ENCODE measurements around the gene GPC3.

The GPC3 gene

DNA sequence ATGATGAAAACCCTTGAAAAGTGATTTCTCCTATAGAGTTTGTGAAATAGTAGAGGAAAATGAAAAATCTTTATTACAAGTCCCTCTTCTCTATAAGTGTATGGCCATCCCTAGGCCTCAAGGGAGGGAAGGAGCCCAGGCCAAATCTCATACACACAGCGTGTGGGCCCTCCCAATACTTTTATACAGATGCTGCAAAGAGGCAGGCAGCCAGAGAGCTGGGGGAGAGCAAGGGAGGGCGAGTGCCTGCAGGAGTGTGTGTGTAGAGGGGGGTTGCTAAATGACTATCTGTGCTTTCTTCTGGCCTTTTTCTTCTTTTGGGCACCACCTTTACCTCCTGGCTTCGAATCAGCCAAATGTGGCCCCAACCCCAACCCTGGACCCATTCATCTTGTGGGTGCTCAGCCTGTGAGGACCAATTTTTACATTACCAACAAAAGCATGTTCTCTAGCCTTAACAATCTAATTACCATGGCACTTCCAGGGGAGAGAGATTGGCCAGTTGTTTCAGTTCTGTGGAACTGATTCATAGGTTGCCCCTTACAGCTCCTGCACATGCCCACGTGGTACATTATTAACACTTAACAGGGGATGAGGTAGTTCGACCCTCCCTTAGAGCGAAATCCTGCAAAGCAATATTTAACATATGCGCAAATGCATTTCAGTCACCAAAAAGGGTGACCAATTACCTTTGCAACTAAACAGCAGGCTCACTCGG is 2.0 kb downstream of the GPC3 start:
- no peak overlapping the region for H3K9ac ChIP-seq (ENCODE audit: low read depth, low read length, poor library complexity)
- no peak overlapping the region for H2BK120ac ChIP-seq (ENCODE audit: low read depth, low read length)
- H3K4me1 ChIP-seq (ENCODE audit: control insufficient read depth in 2 of 2, insufficient read depth in 1 of 2, low read depth in 1 of 2, low read length in 2 of 2): peaks cover 4 to 11% of the 10 kb centered on the region in 2 donors
- H3K9me3 ChIP-seq (replicated peaks in 1 of 2; ENCODE audit: control insufficient read depth in 2 of 2, insufficient read depth in 1 of 2, low read depth in 1 of 2, low read length in 2 of 2): no peaks in the 10 kb centered on the region
- no peak overlapping the region for H3K4ac ChIP-seq (ENCODE audit: low read length)
- H3K14ac ChIP-seq (ENCODE audit: low read length): no peak overlapping the region
- no peak overlapping the region for H2AK5ac ChIP-seq (ENCODE audit: low read depth, low read length)
- no peak overlapping the region for H2BK12ac ChIP-seq (ENCODE audit: low read length)
- no peak overlapping the region for H4K8ac ChIP-seq (ENCODE audit: low read depth, low read length)
- no peak overlapping the region for H3K18ac ChIP-seq (ENCODE audit: low read length)
- no peak overlapping the region for H2BK5ac ChIP-seq (ENCODE audit: low read length)
- no peaks in the 10 kb centered on the region for H3K36me3 ChIP-seq (replicated peaks in 1 of 2; ENCODE audit: control insufficient read depth in 2 of 2, insufficient read depth in 2 of 2, low read length in 2 of 2)
- DNase-seq (ENCODE audit: low spot score): no peak
- no peak overlapping the region for H4K91ac ChIP-seq (ENCODE audit: low read depth, low read length, poor library complexity)
- peaks cover 0 to 35% (median 0%) of the 10 kb centered on the region in 3 experiments for H3K27me3 ChIP-seq (ENCODE audit: control insufficient read depth in 3 of 3, insufficient read depth in 3 of 3, low read depth in 1 of 3, low read length in 3 of 3)
- H2AFZ ChIP-seq (ENCODE audit: low read length): peak overlapping the region; percentile 76
- no CpG with 5 or more reads among the region's 8 CpGs for WGBS, 2 donors (ENCODE audit: extremely low coverage in 2 of 2, insufficient read length in 2 of 2, insufficient replicate concordance in 1 of 2)
- H3K4me2 ChIP-seq (ENCODE audit: insufficient read depth, low read length, poor library complexity, severe bottlenecking): peak overlapping the region; percentile 71
- H3K4me3 ChIP-seq (ENCODE audit: low read length in 2 of 2): peak overlapping the region in 1 of 2 donors; percentile 99
- peaks cover 6% of the 10 kb centered on the region for H3K79me1 ChIP-seq (ENCODE audit: low read depth, low read length)
- H2BK15ac ChIP-seq (ENCODE audit: low read length): no peak overlapping the region
- H3K27ac ChIP-seq (replicated peaks; ENCODE audit: low read length): peak overlapping the region; percentile 68
- H3K23ac ChIP-seq (ENCODE audit: low read depth, low read length, poor library complexity): no peak overlapping the region

DNA sequence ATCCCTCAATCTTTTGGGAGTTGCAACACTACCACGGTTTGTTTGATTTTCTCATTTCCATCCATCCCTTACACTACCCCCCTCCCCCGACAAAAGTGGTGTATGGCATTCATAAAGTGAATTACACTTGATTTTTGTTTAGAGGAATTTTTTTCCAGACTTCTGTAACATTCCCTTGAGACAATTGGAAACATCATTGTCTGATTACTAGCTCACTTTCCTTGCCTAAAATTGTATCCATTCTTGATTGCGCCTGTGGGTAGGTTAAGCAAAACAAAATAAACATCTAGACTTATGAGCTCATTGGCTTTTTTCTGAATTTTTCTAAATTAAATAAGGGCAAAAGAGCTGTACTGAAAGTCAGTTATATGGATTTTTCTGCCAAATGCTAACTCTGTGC is 3.5 kb downstream of the GPC3 start:
- Histone ChIP-seq H3K4me1 (ENCODE audit: control insufficient read depth in 2 of 2, insufficient read depth in 1 of 2, low read depth in 1 of 2, low read length in 2 of 2) (peaks cover 4 to 9% of the 10 kb centered on the region in 2 donors), H3K4ac (ENCODE audit: low read length) (no peak overlapping the region), H3K9ac (ENCODE audit: low read depth, low read length, poor library complexity) (no peak overlapping the region), H2BK15ac (ENCODE audit: low read length) (no peak overlapping the region), H2BK5ac (ENCODE audit: low read length) (no peak overlapping the region), H3K14ac (ENCODE audit: low read length) (no peak overlapping the region), H2BK120ac (ENCODE audit: low read depth, low read length) (no peak overlapping the region), H3K4me3 (ENCODE audit: low read length in 2 of 2) (no peak overlapping the region), H3K27me3 (ENCODE audit: control insufficient read depth in 3 of 3, insufficient read depth in 3 of 3, low read depth in 1 of 3, low read length in 3 of 3) (peaks cover 0 to 30% (median 0%) of the 10 kb centered on the region in 3 experiments), H2AFZ (ENCODE audit: low read length) (no peak overlapping the region), H4K91ac (ENCODE audit: low read depth, low read length, poor library complexity) (no peak overlapping the region), H3K18ac (ENCODE audit: low read length) (no peak overlapping the region), H3K23ac (ENCODE audit: low read depth, low read length, poor library complexity) (no peak overlapping the region), H2BK12ac (ENCODE audit: low read length) (no peak overlapping the region), H2AK5ac (ENCODE audit: low read depth, low read length) (no peak overlapping the region), H4K8ac (ENCODE audit: low read depth, low read length) (no peak overlapping the region), H3K9me3 (replicated peaks in 1 of 2; ENCODE audit: control insufficient read depth in 2 of 2, insufficient read depth in 1 of 2, low read depth in 1 of 2, low read length in 2 of 2) (no peaks in the 10 kb centered on the region), H3K27ac (replicated peaks; ENCODE audit: low read length) (peak overlapping the region; percentile 83), H3K4me2 (ENCODE audit: insufficient read depth, low read length, poor library complexity, severe bottlenecking) (no peak overlapping the region), H3K36me3 (replicated peaks in 1 of 2; ENCODE audit: control insufficient read depth in 2 of 2, insufficient read depth in 2 of 2, low read length in 2 of 2) (no peaks in the 10 kb centered on the region), H3K79me1 (ENCODE audit: low read depth, low read length) (peaks cover 6% of the 10 kb centered on the region)
- no CpG with 5 or more reads among the region's 3 CpGs for WGBS, 2 donors (ENCODE audit: extremely low coverage in 2 of 2, insufficient read length in 2 of 2, insufficient replicate concordance in 1 of 2)
- no peak for DNase-seq (ENCODE audit: low spot score)

GRCh38 chrX:133980832-133981588 is 4.4 kb downstream of the GPC3 start:
- Histone ChIP-seq H3K79me1 (ENCODE audit: low read depth, low read length) (peaks cover 6% of the 10 kb centered on the region), H3K4me3 (ENCODE audit: low read length in 2 of 2) (no peak overlapping the region), H2BK120ac (ENCODE audit: low read depth, low read length) (no peak overlapping the region), H3K27ac (replicated peaks; ENCODE audit: low read length) (peak overlapping the region; percentile 83), H3K9me3 (replicated peaks in 1 of 2; ENCODE audit: control insufficient read depth in 2 of 2, insufficient read depth in 1 of 2, low read depth in 1 of 2, low read length in 2 of 2) (no peaks in the 10 kb centered on the region), H3K23ac (ENCODE audit: low read depth, low read length, poor library complexity) (no peak overlapping the region), H3K18ac (ENCODE audit: low read length) (no peak overlapping the region), H3K36me3 (replicated peaks in 1 of 2; ENCODE audit: control insufficient read depth in 2 of 2, insufficient read depth in 2 of 2, low read length in 2 of 2) (no peaks in the 10 kb centered on the region), H2BK12ac (ENCODE audit: low read length) (no peak overlapping the region), H2AK5ac (ENCODE audit: low read depth, low read length) (no peak overlapping the region), H3K14ac (ENCODE audit: low read length) (no peak overlapping the region), H3K27me3 (ENCODE audit: control insufficient read depth in 3 of 3, insufficient read depth in 3 of 3, low read depth in 1 of 3, low read length in 3 of 3) (peaks cover 0 to 30% (median 0%) of the 10 kb centered on the region in 3 experiments), H2BK15ac (ENCODE audit: low read length) (no peak overlapping the region), H3K9ac (ENCODE audit: low read depth, low read length, poor library complexity) (no peak overlapping the region), H4K8ac (ENCODE audit: low read depth, low read length) (no peak overlapping the region), H2AFZ (ENCODE audit: low read length) (no peak overlapping the region), H3K4me1 (ENCODE audit: control insufficient read depth in 2 of 2, insufficient read depth in 1 of 2, low read depth in 1 of 2, low read length in 2 of 2) (peaks cover 4 to 9% of the 10 kb centered on the region in 2 donors), H3K4me2 (ENCODE audit: insufficient read depth, low read length, poor library complexity, severe bottlenecking) (peak overlapping the region; percentile 25), H3K4ac (ENCODE audit: low read length) (no peak overlapping the region), H4K91ac (ENCODE audit: low read depth, low read length, poor library complexity) (no peak overlapping the region), H2BK5ac (ENCODE audit: low read length) (no peak overlapping the region)
- DNase-seq (ENCODE audit: low spot score): no peak
- no CpG with 5 or more reads among the region's 5 CpGs for WGBS, 2 donors (ENCODE audit: extremely low coverage in 2 of 2, insufficient read length in 2 of 2, insufficient replicate concordance in 1 of 2)

GRCh38 chrX:133980406-133980805 is 5.0 kb downstream of the GPC3 start:
- H2BK120ac ChIP-seq (ENCODE audit: low read depth, low read length): no peak overlapping the region
- H4K91ac ChIP-seq (ENCODE audit: low read depth, low read length, poor library complexity): no peak overlapping the region
- no peak overlapping the region for H3K4ac ChIP-seq (ENCODE audit: low read length)
- H3K27ac ChIP-seq (replicated peaks; ENCODE audit: low read length): peak overlapping the region; percentile 83
- no CpG with 5 or more reads among the region's 2 CpGs for WGBS, 2 donors (ENCODE audit: extremely low coverage in 2 of 2, insufficient read length in 2 of 2, insufficient replicate concordance in 1 of 2)
- H3K36me3 ChIP-seq (replicated peaks in 1 of 2; ENCODE audit: control insufficient read depth in 2 of 2, insufficient read depth in 2 of 2, low read length in 2 of 2): no peaks in the 10 kb centered on the region
- H3K79me1 ChIP-seq (ENCODE audit: low read depth, low read length): peaks cover 6% of the 10 kb centered on the region
- H2BK12ac ChIP-seq (ENCODE audit: low read length): no peak overlapping the region
- no peak overlapping the region for H2AFZ ChIP-seq (ENCODE audit: low read length)
- no peak overlapping the region for H2BK5ac ChIP-seq (ENCODE audit: low read length)
- no peak overlapping the region for H3K4me3 ChIP-seq (ENCODE audit: low read length in 2 of 2)
- H4K8ac ChIP-seq (ENCODE audit: low read depth, low read length): no peak overlapping the region
- peak overlapping the region; percentile 18 for H3K4me2 ChIP-seq (ENCODE audit: insufficient read depth, low read length, poor library complexity, severe bottlenecking)
- H3K23ac ChIP-seq (ENCODE audit: low read depth, low read length, poor library complexity): no peak overlapping the region
- H2AK5ac ChIP-seq (ENCODE audit: low read depth, low read length): no peak overlapping the region
- H3K14ac ChIP-seq (ENCODE audit: low read length): no peak overlapping the region
- no peak overlapping the region for H2BK15ac ChIP-seq (ENCODE audit: low read length)
- peaks cover 4 to 9% of the 10 kb centered on the region in 2 donors for H3K4me1 ChIP-seq (ENCODE audit: control insufficient read depth in 2 of 2, insufficient read depth in 1 of 2, low read depth in 1 of 2, low read length in 2 of 2)
- no peaks in the 10 kb centered on the region for H3K9me3 ChIP-seq (replicated peaks in 1 of 2; ENCODE audit: control insufficient read depth in 2 of 2, insufficient read depth in 1 of 2, low read depth in 1 of 2, low read length in 2 of 2)
- no peak overlapping the region for H3K18ac ChIP-seq (ENCODE audit: low read length)
- no peak overlapping the region for H3K9ac ChIP-seq (ENCODE audit: low read depth, low read length, poor library complexity)
- no peak for DNase-seq (ENCODE audit: low spot score)
- peaks cover 0 to 30% (median 0%) of the 10 kb centered on the region in 3 experiments for H3K27me3 ChIP-seq (ENCODE audit: control insufficient read depth in 3 of 3, insufficient read depth in 3 of 3, low read depth in 1 of 3, low read length in 3 of 3)
